GM19099 (cell line): Measurements from ENCODE around the gene DSC3.

ENCODE experiments used
- POLR2A ChIP-seq: IDR thresholded peaks from 3 replicates; pipeline ENCODE4 v1.6.1; 2011; ENCODE audit warnings: low read depth; ENCODE audit not compliant: insufficient read length; ENCODE audit errors: extremely low read depth

The DSC3 gene

DNA sequence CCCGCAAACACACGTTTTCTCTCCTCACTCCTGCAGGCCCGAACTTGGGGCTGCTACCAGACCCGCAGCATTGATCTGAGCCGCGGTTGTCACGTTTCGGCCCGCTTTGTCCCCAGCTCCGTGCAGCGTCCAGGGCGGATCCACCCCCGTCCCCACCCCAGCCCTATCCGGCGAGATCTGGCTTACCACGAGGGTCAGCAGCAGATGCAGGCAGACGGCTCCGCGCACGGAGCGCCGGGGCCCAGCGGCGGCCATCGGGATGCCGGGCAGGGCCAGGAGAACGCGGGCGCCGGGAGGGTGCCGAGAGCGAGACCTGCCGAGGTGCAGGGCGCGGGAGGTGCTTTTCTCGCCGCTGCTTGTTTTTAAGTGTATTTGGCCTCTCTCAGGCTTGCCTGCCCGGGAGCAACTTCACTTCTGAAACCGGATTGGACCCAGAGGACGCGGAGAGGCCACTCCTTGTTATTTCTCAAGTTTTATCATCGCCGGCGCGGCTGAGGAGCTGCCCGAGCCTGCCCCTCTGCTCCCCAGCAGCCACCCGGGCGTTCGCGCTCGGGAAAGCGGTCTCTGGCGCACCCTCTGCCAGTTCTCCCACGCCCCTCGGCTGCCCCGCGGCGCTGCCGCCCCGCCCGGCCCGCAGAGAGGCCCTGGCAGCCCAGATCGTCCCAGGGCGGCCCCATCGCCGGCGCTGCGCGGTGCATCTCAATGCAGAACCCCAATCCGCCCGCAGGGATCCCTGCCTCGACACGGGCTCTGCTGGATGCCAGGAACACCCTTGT lies at the start of gene DSC3:
DSC3 (minus strand) TSS at position 337 of the 776 bp plus-strand sequence; CDS start at position 255, 82 bp downstream.
- no peak for TF ChIP-seq POLR2A

DNA sequence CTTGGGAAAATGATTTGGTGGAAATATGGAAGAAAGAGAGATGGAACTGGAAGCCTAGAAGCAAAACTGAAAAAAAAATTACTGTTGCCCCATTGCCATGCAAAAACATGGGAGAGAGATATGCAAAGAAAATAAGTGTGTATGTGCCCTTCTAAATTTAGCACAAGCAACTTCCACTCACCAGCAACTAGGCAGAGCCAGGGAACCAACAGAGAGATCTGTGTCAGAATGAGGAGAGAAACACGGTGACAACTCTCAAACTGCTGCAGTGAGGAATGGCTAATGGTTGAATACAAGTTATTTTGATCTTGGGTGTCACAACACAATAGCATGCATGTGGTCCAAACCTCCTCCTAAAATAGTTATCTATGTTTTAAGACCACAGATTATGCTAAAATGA lies 48.8 kb upstream of the DSC3 start:
- TF ChIP-seq POLR2A, result no peak

DNA sequence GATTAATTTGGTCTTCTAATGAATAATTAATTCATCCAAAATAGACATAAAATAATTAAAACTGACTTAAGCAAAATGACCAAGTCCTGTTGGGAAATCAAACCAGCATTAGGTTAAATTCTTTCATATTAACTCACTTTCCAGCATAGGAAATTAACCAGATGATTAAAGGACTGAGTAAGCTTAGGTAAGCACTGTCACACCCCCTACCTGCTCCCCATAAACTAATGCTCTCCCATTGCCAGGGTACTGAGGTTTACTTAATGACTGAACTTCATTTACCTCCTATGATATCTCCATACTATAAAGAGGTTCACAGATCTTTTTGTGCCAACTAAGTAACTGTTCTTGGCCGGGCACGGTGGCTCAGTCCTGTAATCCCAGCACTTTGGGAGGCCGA lies 46.0 kb upstream of the DSC3 start:
- no peak for TF ChIP-seq POLR2A

DNA sequence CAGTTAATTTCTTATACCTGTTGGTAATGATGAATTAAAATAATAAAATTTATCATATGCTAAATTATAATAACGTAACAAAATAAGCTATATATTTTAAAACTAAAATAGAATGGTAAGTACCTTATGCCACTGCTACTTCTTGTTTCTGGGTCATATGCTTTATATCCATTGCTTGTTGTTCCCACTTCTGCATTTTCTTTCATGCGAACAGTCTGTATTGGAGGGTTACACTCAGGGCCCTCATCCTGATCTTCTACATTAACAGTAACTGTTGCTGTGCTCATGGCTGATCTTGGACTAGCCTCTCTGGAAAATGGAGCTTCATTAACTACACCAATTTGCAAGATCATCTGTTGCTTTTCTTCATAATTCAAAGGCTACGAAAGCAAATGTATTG lies 37.4 kb upstream of the DSC3 start:
- no peak for TF ChIP-seq POLR2A

DNA sequence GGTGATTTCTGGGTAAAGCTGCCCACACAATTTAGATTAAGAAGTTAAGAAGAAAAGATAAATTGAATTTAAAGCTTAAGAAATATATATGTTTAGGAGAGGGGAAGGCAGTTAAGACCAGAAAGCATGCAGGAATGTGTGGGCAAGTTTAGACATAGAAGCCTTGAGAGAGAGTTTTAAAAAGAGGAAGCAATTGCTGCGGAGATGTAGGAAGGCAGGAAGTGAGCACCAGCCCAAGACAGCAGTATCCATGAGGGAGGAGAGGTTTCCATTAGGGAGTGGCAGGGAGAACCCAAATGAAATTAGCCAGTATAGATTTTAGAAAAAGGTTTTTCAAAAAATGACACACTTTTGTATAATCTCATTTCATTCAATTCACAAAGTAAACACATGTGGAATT lies 35.3 kb upstream of the DSC3 start:
- no peak for TF ChIP-seq POLR2A

DNA sequence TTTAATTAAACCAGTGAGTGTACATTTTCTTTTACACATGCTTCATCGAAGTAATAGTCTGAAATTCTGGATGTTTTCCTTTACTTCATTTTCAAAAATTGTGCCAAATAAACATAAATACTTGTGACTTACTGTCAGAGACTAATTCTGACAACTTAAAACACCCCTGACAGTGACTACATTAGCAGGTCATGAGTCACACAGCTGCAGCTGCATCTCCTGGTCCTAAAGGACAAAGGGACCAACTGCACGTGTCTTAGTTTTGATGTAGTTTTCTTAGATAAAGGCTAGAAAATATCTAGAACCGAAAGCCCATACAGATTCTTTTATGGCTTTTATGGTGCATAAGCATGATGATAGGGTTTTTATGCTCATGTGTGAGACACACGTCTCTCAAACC lies 29.6 kb upstream of the DSC3 start:
- TF ChIP-seq POLR2A, result no peak

DNA sequence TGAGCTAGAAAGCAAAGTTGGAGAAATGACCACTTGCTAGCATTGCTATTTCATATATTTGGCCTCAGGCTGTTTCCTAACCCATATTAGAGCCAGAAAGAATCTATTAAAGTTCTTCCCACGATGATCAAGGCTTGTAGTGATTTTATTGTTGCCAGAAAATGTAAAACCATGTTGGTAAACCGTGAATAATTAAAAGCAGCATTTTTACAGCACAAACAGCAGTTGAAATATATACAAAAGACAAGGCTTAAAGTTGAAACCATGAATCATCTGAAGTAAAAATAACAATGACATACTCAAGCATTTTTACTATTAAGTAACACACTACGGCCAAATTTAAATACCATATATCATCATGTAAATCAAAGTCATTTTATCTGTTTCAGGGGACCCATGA lies 27.7 kb upstream of the DSC3 start:
- no peak for TF ChIP-seq POLR2A

DNA sequence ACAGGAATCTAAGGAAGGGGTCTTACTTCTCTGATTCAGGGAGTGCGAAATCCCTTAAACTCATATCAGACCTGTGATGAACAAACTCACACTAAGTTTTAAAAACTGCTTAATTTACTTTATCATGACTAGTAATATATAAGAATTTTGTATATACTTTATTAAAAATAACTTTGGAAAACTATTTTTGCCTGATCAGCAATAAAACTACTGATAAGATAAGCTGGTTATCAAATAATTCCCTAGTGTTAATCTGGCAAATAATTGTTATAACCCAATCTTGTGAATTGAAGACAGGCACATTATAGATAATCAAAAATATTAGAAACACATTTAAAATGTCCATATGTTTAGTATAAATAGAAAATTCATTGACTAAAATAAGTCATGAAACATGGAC lies 23.7 kb upstream of the DSC3 start:
- no peak for TF ChIP-seq POLR2A

DNA sequence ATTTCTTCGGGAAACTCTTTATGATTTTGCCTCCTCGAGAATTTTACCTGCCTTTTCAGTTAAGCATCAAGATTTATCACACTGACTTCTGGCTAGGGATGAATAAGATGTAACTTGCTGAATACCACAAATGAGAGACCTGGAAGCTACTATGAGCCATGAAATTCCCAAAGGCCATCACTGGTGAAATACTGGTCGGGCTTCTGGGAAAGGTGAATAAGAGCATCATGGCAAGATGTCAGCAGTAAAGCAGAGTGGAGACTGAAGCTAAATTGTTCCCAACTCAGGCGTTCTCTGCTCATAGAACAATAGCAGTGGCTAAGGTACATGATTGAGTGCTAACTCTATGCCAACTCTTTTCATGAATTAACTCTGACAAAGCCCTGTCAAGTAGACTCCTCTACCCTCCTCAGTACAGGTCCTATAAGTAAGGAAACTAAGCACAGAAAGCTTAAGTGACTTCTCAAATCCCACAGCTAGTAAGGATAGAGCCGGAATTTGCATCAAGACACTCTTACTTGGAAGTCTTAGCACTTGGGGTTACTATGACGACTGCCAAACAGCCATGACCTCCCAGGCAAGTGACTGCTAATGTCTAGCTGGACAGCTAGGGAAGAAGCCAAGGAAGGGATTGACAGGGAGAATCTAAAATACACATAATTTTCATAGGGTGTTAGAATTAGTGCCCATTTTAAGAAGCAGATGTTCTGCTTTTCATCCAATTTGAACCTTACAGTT lies 22.7 kb upstream of the DSC3 start:
- TF ChIP-seq POLR2A, result no peak

DNA sequence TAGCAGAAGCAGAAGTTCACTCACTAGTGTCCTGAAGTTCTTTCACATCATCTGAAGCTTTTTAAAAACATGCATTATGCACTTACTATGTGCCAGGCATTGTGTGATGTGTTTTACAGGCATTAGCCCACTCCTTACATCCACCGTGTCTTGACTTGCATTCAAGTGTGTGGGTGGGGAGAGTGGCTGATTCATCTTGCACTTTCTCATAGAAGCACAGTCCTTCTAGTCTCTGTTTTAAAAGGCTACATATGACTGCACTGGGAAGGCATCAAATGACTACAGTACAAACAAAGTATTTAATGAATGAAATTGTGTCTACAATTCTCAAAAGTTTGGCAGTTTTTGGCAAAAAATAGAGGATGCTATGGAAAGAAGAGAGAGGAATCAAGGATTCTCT lies 21.6 kb upstream of the DSC3 start:
- no peak for TF ChIP-seq POLR2A

DNA sequence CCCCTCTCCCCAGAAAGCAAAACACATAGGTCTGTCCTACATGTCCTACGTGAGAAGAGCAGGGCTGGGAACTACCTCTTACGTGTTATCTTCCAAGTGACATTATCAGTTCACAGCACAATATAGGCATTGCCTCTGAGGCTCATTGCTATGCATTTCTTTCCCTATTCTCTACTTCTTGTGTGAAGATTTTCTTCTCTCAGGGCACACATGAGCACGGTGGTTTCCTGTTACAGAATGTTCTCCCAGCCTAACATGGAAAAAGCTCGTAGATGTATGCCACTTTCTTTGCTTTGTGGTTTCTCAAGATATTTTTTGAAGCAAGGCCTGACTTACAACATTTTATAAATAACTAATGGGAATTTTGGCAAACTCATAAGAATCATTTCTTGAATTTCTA lies 19.4 kb upstream of the DSC3 start:
- no peak for TF ChIP-seq POLR2A

DNA sequence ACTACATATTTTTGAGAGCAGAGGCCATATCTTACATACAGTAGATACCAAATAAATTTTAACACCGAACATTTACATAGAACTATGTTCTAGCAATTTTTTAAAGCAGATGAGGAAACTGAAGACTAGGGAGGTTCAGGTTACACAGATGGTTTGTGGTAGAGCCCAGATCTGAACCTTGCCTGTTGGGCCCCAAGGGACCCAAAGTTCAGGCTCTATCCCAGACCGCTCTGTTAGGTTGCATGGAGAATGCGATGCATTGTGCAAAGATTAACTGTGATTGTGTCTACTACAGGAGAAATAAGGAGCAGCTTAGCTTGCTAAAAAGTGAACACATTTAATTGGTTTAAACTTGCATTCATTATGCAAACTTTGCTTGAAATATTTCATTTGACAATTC lies 16.4 kb upstream of the DSC3 start:
- TF ChIP-seq POLR2A, result no peak

DNA sequence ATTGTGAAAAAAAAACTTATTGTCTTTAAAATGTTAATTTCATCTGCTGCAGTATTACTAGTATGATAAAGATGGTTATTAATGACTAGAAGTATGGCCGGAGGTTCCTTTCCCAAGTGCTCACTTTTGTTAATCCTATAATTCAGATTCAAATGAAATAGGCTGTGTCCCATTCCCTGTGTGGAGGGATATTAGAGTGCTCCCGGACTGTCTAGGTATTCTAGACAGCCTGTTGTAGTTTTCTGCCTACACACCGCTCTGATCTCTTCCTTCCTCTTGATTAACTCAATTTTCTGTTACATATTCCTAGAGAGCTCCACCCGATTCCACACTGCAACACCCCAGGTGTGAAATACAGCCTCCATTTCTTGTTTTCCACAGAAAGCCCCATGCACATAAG lies 15.4 kb upstream of the DSC3 start:
- no peak for TF ChIP-seq POLR2A

DNA sequence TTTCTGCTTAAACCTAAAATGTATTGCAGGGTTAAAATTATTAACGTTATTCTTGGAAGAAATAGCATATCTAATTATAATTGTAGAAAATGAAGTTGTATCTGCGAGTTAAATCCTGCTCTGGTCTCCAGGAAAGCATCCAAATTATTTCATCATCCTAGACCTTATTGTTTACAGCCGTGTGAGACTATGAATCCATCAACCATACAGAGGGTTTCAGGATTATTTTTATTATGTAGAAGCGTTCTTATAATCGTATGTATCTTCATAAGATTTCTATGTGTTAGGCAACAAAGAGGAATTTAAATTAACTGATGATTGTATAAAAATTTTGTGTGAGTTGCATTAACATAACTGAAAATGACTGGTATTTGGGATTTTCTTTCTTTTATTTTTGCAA lies 14.5 kb upstream of the DSC3 start:
- no peak for TF ChIP-seq POLR2A

DNA sequence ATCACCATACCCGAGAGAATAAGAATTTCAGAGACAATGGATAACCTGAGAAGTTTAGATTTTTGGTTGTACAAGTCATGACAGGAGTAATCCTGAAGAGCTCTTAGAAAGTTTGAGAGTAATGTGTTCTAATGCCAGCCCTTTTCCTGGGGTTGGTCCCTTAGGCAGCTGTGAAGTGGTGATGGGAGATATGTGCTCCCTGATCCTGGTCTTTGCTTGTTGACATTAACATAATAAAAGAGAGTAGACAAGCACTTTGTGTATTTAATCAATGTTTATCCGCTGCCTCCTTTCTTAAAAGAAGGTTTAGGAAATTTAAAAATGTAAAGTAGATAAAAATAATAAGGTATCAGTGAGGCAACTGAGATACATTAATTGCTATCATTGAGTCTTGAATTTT lies 13.8 kb upstream of the DSC3 start:
- no peak for TF ChIP-seq POLR2A

DNA sequence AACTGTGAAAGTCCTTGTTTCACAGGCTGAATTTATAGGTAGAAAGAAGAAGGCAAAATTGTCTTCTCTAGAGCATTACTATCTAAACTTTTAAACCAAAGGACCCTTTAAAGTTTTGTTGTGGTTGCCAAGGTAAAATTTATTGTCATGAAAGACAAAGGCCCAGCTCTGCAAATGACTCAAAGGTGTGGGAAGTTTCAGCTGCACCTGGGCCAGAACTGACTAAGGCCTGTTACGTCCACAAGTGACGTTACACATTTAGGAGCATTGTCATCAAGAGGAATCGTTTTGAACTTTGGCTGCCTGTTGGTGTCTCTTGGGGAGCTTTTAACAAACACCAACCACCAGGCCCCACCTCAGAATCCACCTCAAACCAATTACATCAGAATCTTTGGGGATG lies 8.1 kb upstream of the DSC3 start:
- no peak for TF ChIP-seq POLR2A

DNA sequence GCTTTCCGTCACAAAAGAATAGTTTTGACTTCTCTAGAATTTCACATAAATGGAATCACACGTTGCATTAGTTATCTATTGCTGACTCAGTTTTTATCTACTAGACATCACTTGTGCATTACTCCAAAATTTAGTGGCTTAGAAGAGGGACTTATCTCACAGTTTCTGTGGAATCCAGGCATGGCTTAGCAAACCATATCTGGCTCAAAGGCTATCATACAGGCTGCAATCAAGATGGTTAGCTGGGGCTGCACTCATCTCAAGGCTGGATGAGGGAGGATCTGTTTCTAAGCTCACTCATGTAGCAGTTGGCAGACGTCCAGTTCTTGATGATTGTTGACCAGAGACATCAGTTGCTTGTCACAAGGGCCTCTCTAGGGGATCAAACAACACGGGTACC lies 6.6 kb upstream of the DSC3 start:
- TF ChIP-seq POLR2A, result no peak

DNA sequence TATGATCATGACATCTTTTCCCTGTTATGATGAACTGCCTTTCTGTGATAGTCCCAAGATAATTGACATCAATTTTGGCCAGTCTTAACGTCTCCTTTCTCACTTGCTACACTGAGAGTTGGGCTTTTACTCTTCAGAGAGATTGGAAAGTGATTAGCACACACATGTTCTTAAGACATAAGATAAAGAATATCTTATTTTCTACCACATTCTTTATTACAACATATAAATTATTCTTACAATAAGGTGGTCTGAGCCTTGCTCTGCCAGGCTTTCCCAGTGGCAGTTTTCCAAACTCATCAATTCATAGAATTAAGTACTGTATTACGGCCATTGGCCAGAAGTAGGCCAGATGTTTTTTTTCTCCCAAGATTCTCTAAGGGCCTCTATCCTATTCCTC lies 5.7 kb upstream of the DSC3 start:
- no peak for TF ChIP-seq POLR2A

DNA sequence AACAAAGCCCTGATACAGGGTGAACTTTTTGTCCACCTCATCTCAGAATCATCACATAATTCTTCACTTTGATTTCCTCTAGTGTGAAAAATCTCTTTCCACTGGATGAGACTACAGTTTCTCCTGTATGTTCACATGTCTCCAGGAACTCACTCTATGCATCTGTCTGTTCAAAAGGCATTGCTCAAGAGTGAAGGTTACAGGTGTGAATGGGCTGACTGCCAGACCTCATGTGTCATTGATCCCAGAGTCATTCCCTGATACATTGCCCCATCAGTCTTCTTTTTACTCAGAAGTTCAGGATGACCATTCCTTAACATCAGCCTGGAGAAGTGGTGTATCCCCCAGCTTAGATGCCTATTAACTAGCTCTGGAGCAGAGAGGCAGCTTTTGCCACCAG lies 4.4 kb upstream of the DSC3 start:
- TF ChIP-seq POLR2A, result no peak
